Spleen (tissue), 11 donors: Measurements from ENCODE around the gene PEX11A. TPM values are rescaled to one million over a fixed set of nuclear protein-coding genes. Genes with fewer than 3 reads are reported as not detected.
A peak's percentile ranks its signal among the peaks of the same experiment; 100 is the strongest.
"Not testable (repeated sequence)": the region's sequence is repeated elsewhere in the genome, so short reads cannot be mapped to it uniquely, and the experiment has no call there.

Experiments used
- DNase-seq: peaks from one replicate; pipeline ENCODE4 v3.0.0-alpha.2; 2020
- H3K27ac ChIP-seq, 8 donors: fragments of 200-600 bp; sonication (generic) in 7 of 8; 1 replicate in 4 of 8; 2 replicates in 4 of 8; pipeline versions ENCODE4 v1.5.0 to v1.8.0; 2016 to 2021; ENCODE audit warnings: inconsistent platforms in 4 of 8, mild to moderate bottlenecking in 4 of 8, moderate library complexity in 1 of 8
- H3K27me3 ChIP-seq, 7 donors: fragments of 200-600 bp; sonication (generic) in 6 of 7; replicated peaks in 1 of 7; 1 replicate in 4 of 7; 2 replicates in 3 of 7; pipeline versions ENCODE4 v1.5.0 to v1.8.0; 2016 to 2021; ENCODE audit warnings: inconsistent platforms in 3 of 7, mild to moderate bottlenecking in 1 of 7
- H3K36me3 ChIP-seq, 6 donors: fragments of 200-600 bp; sonication (generic) in 5 of 6; 1 replicate in 4 of 6; 2 replicates in 2 of 6; pipeline versions ENCODE4 v1.5.0 to v1.8.0; 2016 to 2021; ENCODE audit warnings: inconsistent platforms in 2 of 6
- H3K4me1 ChIP-seq, 6 donors: fragments of 200-600 bp; sonication (generic) in 5 of 6; 1 replicate in 3 of 6; 2 replicates in 3 of 6; pipeline versions ENCODE4 v1.5.0 to v1.8.0; 2016 to 2021; ENCODE audit warnings: inconsistent platforms in 3 of 6
- H3K4me3 ChIP-seq, 8 donors: fragments of 200-600 bp; sonication (generic) in 7 of 8; 1 replicate in 4 of 8; 2 replicates in 4 of 8; pipeline versions ENCODE4 v1.5.0 to v1.8.0; 2016 to 2021; ENCODE audit warnings: inconsistent platforms in 4 of 8, mild to moderate bottlenecking in 4 of 8, moderate library complexity in 2 of 8
- H3K9me3 ChIP-seq, 8 donors: fragments of 200-600 bp; sonication (generic) in 7 of 8; 1 replicate in 4 of 8; 2 replicates in 4 of 8; pipeline versions ENCODE4 v1.5.0 to v1.8.0; 2016 to 2021; ENCODE audit warnings: inconsistent platforms in 4 of 8
- CTCF ChIP-seq, 11 experiments: fragments of 200-600 bp in 7 of 11; fragments of 450-650 bp in 4 of 11; sonication (generic) in 4 of 11; IDR thresholded peaks in 8 of 11; conservative IDR thresholded peaks in 3 of 11; 1 replicate in 7 of 11; 2 replicates in 4 of 11; pipeline versions ENCODE4 v1.4.0 to v1.8.0; 2016 to 2021; ENCODE audit warnings: antibody characterized with exemption in 11 of 11, inconsistent platforms in 4 of 11, mild to moderate bottlenecking in 1 of 11
- POLR2A ChIP-seq, 3 donors: fragments of 450-650 bp; IDR thresholded peaks; one replicate each; pipeline ENCODE4 v1.5.1; 2017; ENCODE audit warnings: antibody characterized with exemption in 3 of 3, mild to moderate bottlenecking in 1 of 3
- POLR2AphosphoS5 ChIP-seq, 3 donors: sonication (generic); formaldehyde crosslinking; IDR thresholded peaks; one replicate each; pipeline ENCODE4 v1.5.1; 2017; ENCODE audit warnings: antibody characterized with exemption in 3 of 3
- WGBS, 5 donors: extraction: QIAGEN DNeasy Blood & Tissue Kit in 3 of 5; methylation state at CpG; one replicate each; pipeline versions ENCODE4 v1.1.5 to v1.1.7; 2013 to 2018; 5-methylcytosine and 5-hydroxymethylcytosine counted together
- intact Hi-C: fragments of 100-400 bp; cut with DNase I; formaldehyde crosslinking; loops from one replicate; pipeline ENCODE4 v1.15.0; 2023; ENCODE audit warnings: low total_unique reads
- polyA plus RNA-seq, 3 donors: library from polyadenylated mRNA; stranded (reverse); fragments of 200-250 nt; gene quantifications; one replicate each; pipeline ENCODE4 v1.2.1, GENCODE V29; 2013
- total RNA-seq, 7 donors: library from RNA; depleted of rRNA in 3 of 7; stranded (reverse); fragments of >200 nt in 3 of 7; fragmentation: NEBNext Ultra II Directional in 4 of 7; extraction: Animal tissue kit (Norgen Biotek cat#: 25700) in 4 of 7; gene quantifications; one replicate each; pipeline versions ENCODE4 v1.1.0 to v1.2.1, GENCODE V29; 2016 to 2021
- donor health status: healthy with polysubstance abuse.
- donor health status: DM: no; HTN: no; CAD: no; lungs with moderate emphysema.
- donor health status: DM: no; HTN: no; CAD: no.
- donor health status: Bipolar disorder and iron deficiency.
- donor health status: healthy.
- donor health status: DM: no; HTN: no; CAD: no.
- donor health status: DM: yes; HTN: yes; CAD: no.

PEX11A gene
- total and polyA plus RNA-seq, 10 donors, result 1.9 to 6.1 (median 3.6) TPM

- H3K9me3 ChIP-seq, result no peaks in the 10 kb centered on the region
- H3K27me3 ChIP-seq, result peaks cover 0 to 12% (median 0%) of the 10 kb centered on the region in 7 donors
- no peaks in the 10 kb centered on the region for H3K36me3 ChIP-seq
- H3K4me1 ChIP-seq, result no peaks in the 10 kb centered on the region
- no peak for TF ChIP-seq POLR2AphosphoS5 (IDR thresholded peaks at IDR 0.05)
- TF ChIP-seq POLR2A (IDR thresholded peaks at IDR 0.05), result no peak
- no peak for TF ChIP-seq CTCF (IDR thresholded peaks at IDR 0.05 in 8 of 11, conservative IDR thresholded peaks at IDR 0.05 in 3 of 11)
- H3K27ac ChIP-seq, result no peak overlapping the region
- no peak overlapping the region for H3K4me3 ChIP-seq
- intact Hi-C loops, result no loop called here
- no peak for DNase-seq
These were observed 13.9 kb upstream of the PEX11A start for GRCh38 chr15:89704411-89704810.

GRCh38 chr15:89695198-89695597 lies 4.6 kb upstream of the PEX11A start:
- Histone ChIP-seq H3K4me3 (no peak overlapping the region), H3K4me1 (peaks cover 0 to 7% (median 4%) of the 10 kb centered on the region in 6 donors), H3K27ac (no peak overlapping the region), H3K9me3 (no peaks in the 10 kb centered on the region), H3K27me3 (no peaks in the 10 kb centered on the region), H3K36me3 (no peaks in the 10 kb centered on the region)
- intact Hi-C loops, result no loop called here
- TF ChIP-seq POLR2A (IDR thresholded peaks at IDR 0.05) (no peak), POLR2AphosphoS5 (IDR thresholded peaks at IDR 0.05) (no peak), CTCF (IDR thresholded peaks at IDR 0.05 in 8 of 11, conservative IDR thresholded peaks at IDR 0.05 in 3 of 11) (no peak)
- WGBS, 5 donors, result 82 to 93% (median 92%) methylated on average over 1 of the region's 1 CpG
- no peak for DNase-seq

DNA sequence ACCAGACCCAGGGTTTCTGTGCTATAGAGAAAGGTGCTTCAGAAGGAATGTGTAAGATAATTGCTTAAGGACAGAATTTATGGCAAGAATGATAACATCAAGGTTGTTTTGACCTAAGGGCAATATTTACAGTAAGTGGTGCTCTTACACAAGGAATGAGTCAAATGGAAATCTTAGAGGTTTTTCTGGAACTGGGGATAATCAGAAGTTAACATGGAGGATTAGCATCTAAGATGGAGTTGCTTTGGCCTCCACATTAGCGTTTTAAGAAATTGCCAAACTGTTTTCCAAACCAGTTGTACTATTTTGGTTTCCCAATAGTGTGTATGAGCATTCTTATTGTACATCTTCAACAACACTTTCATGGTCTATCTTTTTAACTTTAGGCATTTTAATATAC lies 3.1 kb upstream of the PEX11A start:
- Histone ChIP-seq H3K36me3 (no peaks in the 10 kb centered on the region), H3K9me3 (no peaks in the 10 kb centered on the region), H3K27me3 (no peaks in the 10 kb centered on the region), H3K4me1 (peaks cover 0 to 19% (median 14%) of the 10 kb centered on the region in 6 donors), H3K27ac (no peak overlapping the region), H3K4me3 (no peak overlapping the region)
- no peak for TF ChIP-seq CTCF (IDR thresholded peaks at IDR 0.05 in 8 of 11, conservative IDR thresholded peaks at IDR 0.05 in 3 of 11)
- TF ChIP-seq POLR2AphosphoS5 (IDR thresholded peaks at IDR 0.05), result no peak
- no peak for TF ChIP-seq POLR2A (IDR thresholded peaks at IDR 0.05)
- intact Hi-C loops, result no loop called here
- WGBS, 5 donors, result 56 to 88% (median 81%) methylated on average over 1 of the region's 1 CpG
- no peak for DNase-seq

DNA sequence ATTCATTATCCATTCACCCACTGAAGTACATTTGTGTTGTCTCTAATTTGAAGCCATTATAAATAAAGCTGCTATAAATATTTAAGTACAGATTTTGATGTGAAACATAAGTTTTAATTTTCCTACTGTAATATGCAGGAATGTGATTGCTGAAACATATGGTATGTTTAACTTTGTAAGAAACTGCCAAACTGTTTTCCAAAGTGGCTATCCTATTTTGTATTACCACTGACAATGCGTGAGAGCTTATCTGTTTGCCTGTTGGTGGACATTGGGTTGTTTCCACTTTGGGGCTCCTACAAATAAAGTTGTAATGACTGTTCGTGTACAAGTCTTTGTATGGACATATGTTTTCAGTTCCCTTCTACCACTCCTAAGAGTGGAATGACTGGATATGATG lies 2.5 kb upstream of the PEX11A start:
- no peak for TF ChIP-seq POLR2A (IDR thresholded peaks at IDR 0.05)
- no peak for TF ChIP-seq CTCF (IDR thresholded peaks at IDR 0.05 in 8 of 11, conservative IDR thresholded peaks at IDR 0.05 in 3 of 11)
- no peak for TF ChIP-seq POLR2AphosphoS5 (IDR thresholded peaks at IDR 0.05)
- Histone ChIP-seq H3K27me3 (no peaks in the 10 kb centered on the region), H3K9me3 (no peaks in the 10 kb centered on the region), H3K4me3 (no peak overlapping the region), H3K27ac (no peak overlapping the region), H3K4me1 (peaks cover 0 to 19% (median 14%) of the 10 kb centered on the region in 6 donors), H3K36me3 (no peaks in the 10 kb centered on the region)
- intact Hi-C loops, result no loop called here
- 34 to 86% (median 80%) methylated on average over 2 of the region's 2 CpGs for WGBS, 5 donors
- DNase-seq, result no peak

DNA sequence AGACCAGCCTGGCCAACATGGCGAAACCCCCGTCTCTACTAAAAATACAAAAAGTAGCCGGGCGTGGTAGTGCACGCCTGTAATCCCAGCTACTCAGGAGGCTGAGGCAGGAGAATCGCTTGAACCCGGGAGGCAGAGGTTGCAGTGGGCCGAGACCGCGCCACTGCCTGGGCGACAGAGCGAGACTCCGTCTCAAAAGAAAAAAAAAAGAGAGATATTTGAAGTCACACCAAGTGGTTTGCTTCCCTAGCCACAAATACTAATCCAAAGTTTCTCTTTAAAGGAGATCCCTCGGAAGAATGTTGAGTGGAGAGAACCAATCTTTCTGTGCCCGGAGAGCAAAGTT lies 651 bp downstream of the PEX11A start:
- intact Hi-C loops, H3K27me3 ChIP-seq, H3K9me3 ChIP-seq, DNase-seq: not testable (repeated sequence)
- peaks cover 0 to 14% (median 0%) of the 10 kb centered on the region in 6 donors for H3K36me3 ChIP-seq
- WGBS, 5 donors, result 62 to 71% (median 64%) methylated on average over 14 to 15 of the region's 15 CpGs
- H3K27ac ChIP-seq, result peak overlapping the region in 4 of 8 donors; percentile 46 to 75 (median 66)
- peak overlapping the region; percentile 57 to 97 (median 81) for H3K4me3 ChIP-seq
- H3K4me1 ChIP-seq, result peaks cover 0 to 19% (median 14%) of the 10 kb centered on the region in 6 donors
